ENCODE measurements around the gene SMARCC2. TPM values are rescaled to one million over a fixed set of nuclear protein-coding genes. Genes with fewer than 3 reads are reported as not detected.
A peak's percentile ranks its signal among the peaks of the same experiment; 100 is the strongest.

SMARCC2 gene
- total RNA-seq, 1 donor from 2014 or later: 164 TPM

- no peak overlapping the region for H3K27ac Mint-ChIP-seq (ENCODE audit: unreplicated experiment)
- H3K4me3 Mint-ChIP-seq: peak overlapping the region; percentile 95
- no peaks in the 10 kb centered on the region for H3K9me3 Mint-ChIP-seq
- DNase-seq (ENCODE audit: low read depth, low spot score): no peak
- peaks cover 40% of the 10 kb centered on the region for H3K4me1 Mint-ChIP-seq
- TF ChIP-seq CTCF (conservative IDR thresholded peaks at IDR 0.05): no peak
- peaks cover 15% of the 10 kb centered on the region for H3K27me3 Mint-ChIP-seq (ENCODE audit: low read depth)
- H3K36me3 Mint-ChIP-seq (ENCODE audit: low read depth): peaks cover 38% of the 10 kb centered on the region
Observed at GRCh38 chr12:56163533-56164344, 25.5 kb downstream of the SMARCC2 start.

- no peak for TF ChIP-seq CTCF (conservative IDR thresholded peaks at IDR 0.05)
- Mint-ChIP-seq H3K27ac (ENCODE audit: unreplicated experiment) (no peak overlapping the region), H3K36me3 (ENCODE audit: low read depth) (peaks cover 38% of the 10 kb centered on the region), H3K9me3 (no peaks in the 10 kb centered on the region), H3K4me3 (peak overlapping the region; percentile 95), H3K27me3 (ENCODE audit: low read depth) (peaks cover 18% of the 10 kb centered on the region), H3K4me1 (peaks cover 47% of the 10 kb centered on the region)
- no peak for DNase-seq (ENCODE audit: low read depth, low spot score)
Observed at GRCh38 chr12:56162468-56163290, 26.6 kb downstream of the SMARCC2 start.

- Mint-ChIP-seq H3K4me3 (peak overlapping the region; percentile 95), H3K4me1 (peaks cover 55% of the 10 kb centered on the region), H3K27me3 (ENCODE audit: low read depth) (peaks cover 18% of the 10 kb centered on the region), H3K36me3 (ENCODE audit: low read depth) (peaks cover 34% of the 10 kb centered on the region), H3K27ac (ENCODE audit: unreplicated experiment) (no peak overlapping the region), H3K9me3 (no peaks in the 10 kb centered on the region)
- no peak for DNase-seq (ENCODE audit: low read depth, low spot score)
- TF ChIP-seq CTCF (conservative IDR thresholded peaks at IDR 0.05): no peak
Observed at GRCh38 chr12:56161690-56162351, 27.5 kb downstream of the SMARCC2 start.

GRCh38 chr12:56160894-56161689 is 28.2 kb downstream of the SMARCC2 start:
- peak overlapping the region; percentile 60 for H3K27ac Mint-ChIP-seq (ENCODE audit: unreplicated experiment)
- peaks cover 34% of the 10 kb centered on the region for H3K36me3 Mint-ChIP-seq (ENCODE audit: low read depth)
- H3K4me3 Mint-ChIP-seq: peak overlapping the region; percentile 95
- peaks cover 55% of the 10 kb centered on the region for H3K4me1 Mint-ChIP-seq
- no peak for TF ChIP-seq CTCF (conservative IDR thresholded peaks at IDR 0.05)
- peaks cover 18% of the 10 kb centered on the region for H3K27me3 Mint-ChIP-seq (ENCODE audit: low read depth)
- DNase-seq (ENCODE audit: low read depth, low spot score): no peak
- H3K9me3 Mint-ChIP-seq: no peaks in the 10 kb centered on the region

Measured in neural crest cell (in vitro differentiated cells).